ENCODE results near the gene NRGN. TPM values are rescaled to one million over a fixed set of nuclear protein-coding genes. Genes with fewer than 3 reads are reported as not detected.
"Not testable (repeated sequence)": the region's sequence is repeated elsewhere in the genome, so short reads cannot be mapped to it uniquely, and the experiment has no call there.

NRGN gene
- polyA plus RNA-seq, 3 donors = 12.0 to 24.4 (median 15.3) TPM

DNA sequence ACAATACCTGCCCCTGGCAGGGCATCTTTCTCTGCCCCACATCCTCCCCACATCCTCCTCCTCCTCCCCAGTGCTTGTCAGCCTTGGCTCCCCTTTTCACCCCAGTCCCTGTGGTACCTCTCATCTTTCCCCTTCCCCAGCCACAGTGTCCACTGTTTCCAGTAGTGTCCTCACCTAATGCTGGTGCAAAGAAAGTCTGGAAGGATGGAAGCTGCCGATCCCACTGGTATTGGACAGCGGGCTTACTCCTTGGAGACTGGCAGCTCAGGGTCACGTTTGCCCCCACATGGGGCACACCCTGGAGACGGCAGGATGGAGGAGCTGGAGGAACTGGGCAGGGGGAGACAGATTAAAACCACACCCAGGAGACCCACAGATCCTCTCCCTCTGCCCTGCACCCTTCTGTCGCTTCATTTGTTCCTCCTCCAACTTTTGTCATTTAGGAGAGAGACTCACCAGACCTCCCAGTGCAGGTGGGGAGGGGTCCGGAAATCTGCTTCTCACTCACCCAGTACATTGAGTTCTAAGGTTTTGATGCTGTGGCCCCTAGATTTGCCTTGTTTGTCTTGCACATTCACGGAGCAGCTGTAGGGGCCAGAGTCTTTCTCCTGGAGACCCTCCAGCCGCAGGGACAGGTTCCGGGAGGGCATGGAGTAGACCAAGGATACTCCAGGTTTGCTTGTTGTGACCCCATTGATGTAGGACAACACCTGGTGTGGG is 16.5 kb downstream of the NRGN start:
- no peak for DNase-seq (ENCODE audit: low read depth in 3 of 3, low spot score in 2 of 3)

DNA sequence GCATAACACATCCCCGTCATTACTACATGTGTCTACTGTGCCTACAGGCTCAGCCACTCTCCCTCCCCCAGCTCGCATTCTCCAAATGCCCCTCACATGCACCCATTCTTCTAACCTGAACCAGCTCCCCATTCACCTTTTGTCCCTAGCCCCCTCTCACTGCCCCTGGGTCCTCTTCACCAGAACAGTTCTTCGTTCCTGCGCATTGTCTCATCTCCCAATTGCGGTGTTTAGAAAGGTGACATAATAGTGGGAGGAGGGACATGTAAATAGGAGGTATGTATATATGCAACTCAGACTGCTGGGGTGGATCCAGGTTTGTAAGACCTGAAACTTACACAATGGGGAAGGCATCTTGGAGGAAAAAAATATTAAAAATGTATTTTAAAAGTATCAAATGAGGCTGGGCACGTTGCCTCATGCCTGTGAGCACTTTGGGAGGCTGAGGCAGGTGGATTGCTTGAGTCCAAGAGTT is 17.0 kb downstream of the NRGN start:
- DNase-seq (ENCODE audit: low read depth in 3 of 3, low spot score in 2 of 3) = no peak

DNA sequence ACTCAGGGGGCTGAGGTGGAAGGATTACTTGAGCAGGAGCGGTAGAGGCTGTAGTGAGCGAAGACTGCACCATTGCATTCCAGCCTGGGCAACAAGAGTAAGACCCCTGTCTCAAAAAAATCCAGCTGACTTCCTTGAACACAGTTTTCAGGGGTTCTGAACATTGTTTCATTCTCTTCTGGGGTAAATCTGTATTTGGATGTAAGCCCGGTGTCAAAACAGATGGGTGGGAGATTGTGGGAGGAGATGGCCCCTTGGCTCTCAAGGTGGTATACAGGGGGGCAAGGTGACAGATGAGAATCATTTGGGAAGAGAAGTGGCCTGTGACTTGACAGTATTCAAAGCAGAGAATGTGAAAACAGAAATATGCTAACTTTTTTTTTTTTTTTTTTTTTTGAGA is 17.6 kb downstream of the NRGN start:
- no peak for DNase-seq (ENCODE audit: low read depth in 3 of 3, low spot score in 2 of 3)

DNA sequence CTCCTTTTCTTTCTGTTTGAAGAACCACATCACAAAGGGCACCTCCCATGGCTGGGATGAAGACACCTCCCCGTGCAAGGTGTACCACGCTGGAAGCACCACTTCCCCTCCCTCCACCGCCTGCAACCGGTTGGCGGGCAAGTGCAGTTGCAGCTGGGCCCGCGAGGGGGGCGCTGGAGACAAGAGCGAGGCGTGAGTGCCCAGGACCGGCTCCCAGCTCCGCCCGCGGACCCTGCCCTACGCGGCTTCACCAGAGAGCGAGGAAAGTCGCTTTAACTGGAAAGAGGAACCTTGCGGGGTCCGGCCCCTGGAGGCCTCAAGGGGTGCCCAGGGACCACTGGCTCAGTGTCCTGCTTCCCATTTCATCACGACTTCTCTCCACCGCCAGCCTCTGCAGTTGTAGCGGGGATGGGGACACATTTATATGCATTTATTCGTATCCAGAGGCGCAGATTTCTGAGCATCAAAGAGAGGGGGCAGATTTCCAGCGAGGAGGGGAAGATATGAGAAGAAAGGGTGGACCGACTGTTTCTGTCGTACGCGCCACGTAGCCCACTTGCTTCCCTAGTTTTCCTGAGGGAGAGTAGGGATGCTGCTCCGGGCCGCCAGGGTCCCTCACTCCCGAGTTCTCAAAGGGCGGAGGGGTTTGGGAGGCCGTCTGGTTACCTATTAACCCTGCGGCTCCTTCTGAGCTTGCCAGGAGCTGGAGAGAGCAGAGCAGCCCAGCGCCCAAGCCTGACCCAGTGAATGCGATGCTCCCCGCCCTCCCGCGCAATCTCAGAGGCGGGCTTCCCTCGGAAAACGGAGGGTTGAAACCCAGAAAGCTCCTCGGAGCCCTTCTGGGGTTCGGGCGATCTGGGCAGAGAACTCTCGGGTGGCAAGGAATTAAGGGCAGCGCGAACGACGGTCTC is 18.9 kb downstream of the NRGN start:
- DNase-seq (ENCODE audit: low read depth in 3 of 3, low spot score in 2 of 3) = no peak

DNA sequence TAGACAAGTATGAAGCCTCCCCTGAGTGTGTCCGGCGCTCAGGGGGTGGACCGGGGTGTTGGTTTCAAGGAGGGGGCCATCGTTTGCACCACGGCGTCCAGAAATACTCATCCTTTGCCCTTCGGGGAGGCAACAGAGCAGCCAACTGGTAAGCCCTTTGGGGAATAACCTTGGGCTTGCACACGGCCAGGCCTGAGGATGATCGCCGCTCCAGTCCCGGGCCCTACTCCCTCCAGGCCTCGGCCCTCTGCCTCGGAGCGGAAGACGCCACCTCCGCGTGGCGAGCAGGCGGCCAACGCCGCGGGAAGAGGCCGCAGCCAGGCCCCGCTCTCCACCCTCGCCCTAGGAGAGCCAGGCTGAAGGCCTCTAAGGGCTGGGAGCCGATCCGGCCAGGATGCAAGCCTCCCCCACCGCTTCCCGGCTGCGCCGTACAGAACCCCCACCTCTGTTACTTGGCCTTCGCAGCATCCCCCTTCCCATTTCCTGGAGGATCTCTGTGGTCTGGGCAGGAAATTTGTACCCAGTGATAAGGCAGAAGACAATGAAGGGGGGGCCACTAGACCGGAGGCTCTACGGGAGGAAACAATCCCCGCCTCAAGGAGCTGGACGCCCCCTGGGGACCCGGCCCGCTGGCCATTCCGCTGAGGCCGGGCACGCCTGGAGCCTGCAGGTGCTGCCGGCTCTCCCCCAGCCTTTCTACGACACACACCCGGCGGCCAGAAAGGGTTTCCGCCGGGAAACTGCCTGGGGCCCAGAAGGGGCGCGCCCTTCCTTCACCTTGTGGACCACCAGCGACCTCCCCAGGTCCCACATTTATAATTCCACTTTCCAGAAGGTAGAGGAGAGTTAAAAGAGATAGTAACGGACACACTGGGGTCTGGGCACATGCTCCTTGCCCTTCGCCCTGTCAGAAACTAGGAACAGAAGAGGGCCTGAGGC is 19.8 kb downstream of the NRGN start:
- no peak for DNase-seq (ENCODE audit: low read depth in 3 of 3, low spot score in 2 of 3)

DNA sequence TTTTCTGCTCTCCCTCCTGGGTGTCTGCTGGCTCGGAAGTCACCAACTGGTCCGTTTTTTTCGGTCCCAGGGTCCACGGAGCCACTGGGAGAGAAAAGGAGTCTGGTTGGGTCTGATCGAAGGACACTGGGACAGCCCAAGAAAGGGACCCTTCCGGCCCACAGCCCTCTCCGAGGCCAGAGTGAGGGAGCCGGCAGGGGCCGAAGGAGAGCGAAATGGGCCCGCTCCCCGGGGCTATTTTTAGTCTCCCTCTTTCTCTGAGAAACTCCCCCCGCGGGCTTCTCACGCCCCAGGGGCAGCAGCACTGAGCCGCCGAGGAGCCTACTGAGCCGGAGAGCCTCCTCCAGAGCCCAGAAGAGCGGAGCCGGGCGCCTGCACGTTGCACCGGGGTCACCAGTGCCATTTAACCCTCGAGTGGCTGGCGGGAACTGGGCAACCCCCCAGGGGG is 20.5 kb downstream of the NRGN start:
- no peak for DNase-seq (ENCODE audit: low read depth in 3 of 3, low spot score in 2 of 3)

DNA sequence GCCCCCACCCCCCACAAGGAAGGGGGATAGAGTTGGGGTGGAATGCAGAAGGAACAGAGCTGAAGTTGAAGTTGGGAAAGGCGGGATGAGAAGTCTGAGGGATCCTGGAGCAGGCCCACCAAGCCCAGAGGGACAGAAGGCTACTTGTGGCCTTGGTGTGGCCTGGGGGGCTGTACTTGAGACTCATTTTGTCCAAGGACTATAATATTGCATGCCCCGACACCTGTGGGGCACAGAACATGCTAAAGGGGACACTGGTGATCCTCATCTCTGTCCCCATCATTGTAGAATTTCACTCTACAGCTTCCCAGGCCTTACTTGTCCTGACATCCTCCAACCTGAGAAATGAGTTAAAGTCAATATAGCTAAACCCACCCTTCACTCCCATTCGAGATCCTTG is 21.1 kb downstream of the NRGN start:
- no peak for DNase-seq (ENCODE audit: low read depth in 3 of 3, low spot score in 2 of 3)

DNA sequence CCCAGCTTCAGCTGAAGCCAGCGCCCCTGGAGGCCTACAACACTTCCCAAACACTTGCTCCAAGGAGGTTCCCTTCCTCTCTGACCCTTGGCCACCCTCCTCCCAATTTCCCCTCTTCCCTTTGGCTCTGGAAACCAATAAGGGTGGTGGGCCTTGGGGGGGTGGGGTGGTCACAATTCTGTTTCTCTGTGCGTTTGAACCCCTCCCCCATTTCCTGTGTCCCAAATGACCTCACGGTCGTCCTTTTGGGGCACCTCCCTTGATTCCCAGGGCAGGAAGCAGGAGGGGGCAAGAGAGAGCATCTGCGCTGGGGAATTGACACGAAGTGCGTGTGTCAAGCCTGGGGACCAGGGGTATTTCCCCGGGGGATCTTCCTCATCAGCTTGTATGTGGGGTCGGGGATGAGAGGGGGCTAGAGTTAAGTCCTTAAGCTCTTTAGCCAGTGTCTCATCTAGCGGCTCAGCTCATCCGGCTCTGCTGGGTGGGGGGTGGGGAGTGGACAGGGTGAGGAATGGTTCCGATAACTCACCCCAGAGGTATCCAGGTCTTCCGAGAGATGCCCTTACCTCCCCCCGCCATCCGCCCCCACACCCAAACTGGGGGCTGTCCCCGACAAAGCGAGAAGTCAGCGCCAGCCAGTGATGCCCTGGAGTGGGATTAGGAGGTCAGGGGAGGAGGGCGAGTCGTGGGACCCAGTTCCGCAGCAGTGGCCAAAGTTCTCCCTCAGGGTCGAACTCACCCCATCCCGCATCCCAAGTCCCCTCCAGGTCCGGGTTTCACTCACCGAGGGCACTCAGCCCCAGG is 21.8 kb downstream of the NRGN start:
- no peak for DNase-seq (ENCODE audit: low read depth in 3 of 3, low spot score in 2 of 3)

DNA sequence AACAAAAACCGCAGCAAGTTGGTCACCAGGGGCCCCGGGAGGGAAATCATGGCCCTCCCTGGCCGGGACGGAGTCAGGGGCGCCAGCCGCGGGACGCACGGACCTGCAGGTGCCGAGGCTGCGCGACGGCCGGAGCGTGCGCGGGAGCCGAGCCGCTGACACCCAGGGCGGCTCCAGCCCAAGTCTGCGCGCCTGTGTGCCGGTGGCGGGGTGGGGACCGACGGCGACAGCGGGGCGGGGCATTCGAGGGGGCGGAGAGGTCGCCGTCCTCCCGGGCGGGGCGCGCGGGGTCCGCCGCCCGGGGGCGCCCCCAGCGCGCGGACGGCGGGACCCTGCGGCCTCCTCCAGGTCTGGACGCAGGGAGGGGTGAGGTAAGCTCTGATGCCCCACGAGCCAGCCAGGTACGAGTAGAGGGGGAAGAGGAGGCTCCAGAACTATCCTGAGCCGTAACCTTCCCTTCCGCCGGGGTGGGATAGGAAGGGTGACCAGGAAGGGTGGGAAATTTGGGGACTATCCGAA is 22.4 kb downstream of the NRGN start, which contains the start of gene ESAM:
ESAM (minus strand) TSS at position 186 of the 519 bp plus-strand sequence; CDS start at position 50, 136 bp downstream.
- no peak for DNase-seq (ENCODE audit: low read depth in 3 of 3, low spot score in 2 of 3)

DNA sequence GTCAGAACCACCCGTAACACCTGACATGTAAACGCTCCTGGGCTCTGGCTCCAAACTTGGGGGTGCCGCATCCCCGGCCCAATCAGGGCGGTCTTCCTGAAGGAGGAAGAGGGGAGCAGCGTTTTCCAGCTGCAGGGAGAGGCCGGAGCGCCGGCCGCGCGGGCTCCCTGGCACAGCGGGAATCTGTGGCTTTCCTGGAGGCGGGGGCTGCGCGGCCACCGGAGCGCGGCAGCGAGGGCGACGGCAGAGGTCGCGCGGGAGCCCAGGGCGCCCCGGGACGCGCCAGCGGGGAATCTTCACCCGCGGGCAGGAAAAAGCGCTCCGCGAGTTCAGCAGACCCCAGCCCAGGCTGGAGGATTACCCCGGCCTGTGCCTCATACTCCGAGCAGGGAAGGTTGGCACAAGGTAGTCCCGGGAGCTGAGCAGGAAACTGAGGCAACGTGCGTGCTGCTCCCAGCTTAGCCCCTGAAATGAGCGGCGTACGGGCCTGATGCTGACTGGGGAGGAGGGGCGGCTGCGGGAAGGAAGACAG is 22.9 kb downstream of the NRGN start:
- DNase-seq (ENCODE audit: low read depth in 3 of 3, low spot score in 2 of 3) = no peak

DNA sequence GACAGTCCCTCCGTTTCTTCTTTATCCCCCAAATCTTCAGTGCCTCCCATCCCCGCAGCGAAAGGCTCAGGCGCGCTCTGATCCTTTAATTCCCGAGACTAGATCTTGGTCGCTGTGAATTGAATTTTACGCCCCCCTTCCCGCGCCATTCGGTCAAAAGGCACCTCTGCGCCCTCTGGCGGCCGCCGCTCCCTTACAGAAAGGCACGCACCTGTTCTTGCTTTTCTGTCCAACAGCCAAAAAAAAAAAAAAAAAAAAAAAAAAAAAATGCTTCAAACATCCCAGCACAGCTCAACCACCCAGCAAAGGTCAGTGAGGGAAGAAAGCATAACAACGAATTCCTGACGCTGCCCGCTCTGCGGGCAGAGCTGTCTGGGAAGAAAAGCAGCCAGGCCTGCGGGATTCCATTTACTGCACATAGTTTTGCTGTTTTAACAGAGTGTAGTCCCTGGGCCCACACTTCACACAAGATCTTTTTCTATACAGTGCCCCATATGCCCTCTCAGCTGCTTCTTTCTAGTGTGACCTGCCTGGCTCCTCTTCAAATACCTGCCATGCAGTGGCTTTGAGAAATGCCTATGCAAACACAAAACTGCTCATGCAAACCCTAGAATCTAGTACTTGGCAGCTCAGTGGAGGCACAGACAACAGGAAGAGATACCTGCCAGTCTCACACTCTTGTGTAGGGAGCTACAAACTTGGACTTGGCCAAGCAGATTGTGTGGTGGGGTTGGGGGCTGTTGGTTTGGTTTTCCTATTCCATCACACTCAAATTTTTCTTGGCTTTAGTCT is 23.6 kb downstream of the NRGN start:
- DNase-seq (ENCODE audit: low read depth in 3 of 3, low spot score in 2 of 3) = no peak

DNA sequence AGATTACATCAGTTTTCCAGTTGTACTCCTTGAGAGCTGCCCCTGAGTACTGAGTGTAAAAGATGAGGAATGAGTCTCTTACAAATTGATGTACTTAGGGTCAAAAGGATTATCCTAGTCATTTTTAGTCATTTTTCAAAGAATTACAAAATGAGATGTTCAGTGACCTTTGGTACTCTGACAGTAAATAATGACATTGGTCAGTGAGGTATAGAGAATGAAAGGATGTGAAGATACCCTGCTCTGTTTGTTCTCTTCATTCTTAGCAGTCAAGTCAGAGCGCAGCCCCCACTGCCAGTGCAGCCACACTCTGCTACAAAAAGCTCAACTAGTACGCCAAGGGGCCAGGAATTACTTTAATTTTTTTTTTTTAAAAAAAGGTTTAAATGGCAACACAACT is 26.4 kb downstream of the NRGN start:
- no peak for DNase-seq (ENCODE audit: low read depth in 3 of 3, low spot score in 2 of 3)

DNA sequence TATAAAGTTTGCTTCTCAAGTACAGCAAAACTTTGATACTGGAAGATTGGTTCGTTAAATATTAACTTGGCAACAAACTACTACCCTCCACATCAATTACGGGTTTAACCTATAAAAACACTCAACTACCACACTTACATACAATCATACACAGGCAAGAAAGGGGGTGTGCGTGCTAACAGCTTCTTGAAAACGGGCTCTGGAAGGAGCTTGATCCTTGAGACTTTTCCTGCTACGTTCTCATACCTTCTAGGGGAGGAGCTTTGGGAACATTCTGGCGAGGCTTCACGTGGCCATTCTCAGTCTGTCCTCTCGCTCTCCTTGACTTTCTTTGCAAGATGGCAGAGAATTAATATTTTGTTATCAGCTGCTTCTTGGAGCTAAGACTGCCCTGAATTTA is 29.2 kb downstream of the NRGN start:
- no peak for DNase-seq (ENCODE audit: low read depth in 3 of 3, low spot score in 2 of 3)

DNA sequence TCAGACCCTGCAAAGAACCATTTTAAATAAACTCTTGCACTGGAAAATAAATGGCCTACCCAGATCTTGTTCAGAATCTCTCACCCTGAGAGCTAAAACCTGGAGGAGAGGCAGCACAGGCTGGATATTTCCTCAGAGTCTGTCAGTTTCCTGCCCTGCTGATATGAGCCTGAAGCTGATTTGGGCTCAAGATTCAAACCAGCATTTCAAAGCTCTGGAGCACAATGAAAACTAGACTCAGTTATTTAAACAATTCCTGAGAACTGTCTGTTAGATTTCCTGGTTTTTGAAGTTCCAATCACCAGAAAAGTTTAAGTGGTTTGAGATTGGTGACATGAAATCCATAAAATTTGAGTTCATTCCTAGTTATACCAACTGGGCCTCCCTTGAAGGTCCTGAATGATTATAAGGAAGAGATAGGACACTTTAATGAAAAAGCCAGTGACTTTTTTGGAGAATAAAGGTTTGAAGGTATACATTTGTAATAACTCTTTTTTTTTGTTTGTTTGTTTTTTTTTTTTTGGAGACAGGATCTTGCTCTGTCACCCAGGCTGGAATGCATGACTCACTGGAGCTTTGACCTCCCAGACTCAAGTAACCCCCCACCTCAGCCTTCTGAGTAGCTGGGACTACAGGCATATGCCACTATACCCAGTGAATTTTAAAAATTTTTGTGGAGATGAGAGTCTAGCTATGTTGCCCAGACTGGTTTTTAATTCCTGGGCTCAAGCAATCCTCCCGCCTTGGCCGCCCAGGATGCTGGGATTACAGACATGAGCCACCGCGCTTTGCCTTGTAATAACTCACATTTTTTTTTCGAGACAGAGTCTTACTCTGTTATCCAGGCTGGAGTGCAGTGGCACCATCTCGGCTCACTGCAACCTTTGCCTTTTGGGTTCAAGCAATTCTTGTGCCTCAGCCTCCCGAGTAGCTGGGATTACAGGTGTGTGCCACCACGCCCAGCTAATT is 30.3 kb downstream of the NRGN start:
- DNase-seq (ENCODE audit: low read depth in 3 of 3, low spot score in 2 of 3) = no peak

DNA sequence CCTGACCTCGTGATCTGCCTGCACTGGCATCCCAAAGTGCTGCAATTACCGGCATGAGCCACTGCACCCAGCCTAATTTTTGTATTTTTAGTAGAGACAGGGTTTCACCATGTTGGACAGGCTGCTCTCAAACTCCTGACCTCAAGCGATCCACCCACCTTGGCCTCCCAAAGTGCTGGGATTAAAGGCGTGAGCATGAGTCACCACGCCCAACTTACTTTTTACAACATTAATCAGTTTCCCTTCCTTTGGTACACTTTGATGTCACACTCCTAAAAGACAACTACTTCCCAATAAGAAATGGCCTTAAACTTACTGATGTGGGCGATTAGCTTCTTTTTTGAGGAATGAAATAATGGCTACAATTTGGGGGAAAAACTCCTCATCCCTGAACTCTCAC is 31.2 kb downstream of the NRGN start:
- DNase-seq (ENCODE audit: low read depth in 3 of 3, low spot score in 2 of 3) = not testable (repeated sequence)

DNA sequence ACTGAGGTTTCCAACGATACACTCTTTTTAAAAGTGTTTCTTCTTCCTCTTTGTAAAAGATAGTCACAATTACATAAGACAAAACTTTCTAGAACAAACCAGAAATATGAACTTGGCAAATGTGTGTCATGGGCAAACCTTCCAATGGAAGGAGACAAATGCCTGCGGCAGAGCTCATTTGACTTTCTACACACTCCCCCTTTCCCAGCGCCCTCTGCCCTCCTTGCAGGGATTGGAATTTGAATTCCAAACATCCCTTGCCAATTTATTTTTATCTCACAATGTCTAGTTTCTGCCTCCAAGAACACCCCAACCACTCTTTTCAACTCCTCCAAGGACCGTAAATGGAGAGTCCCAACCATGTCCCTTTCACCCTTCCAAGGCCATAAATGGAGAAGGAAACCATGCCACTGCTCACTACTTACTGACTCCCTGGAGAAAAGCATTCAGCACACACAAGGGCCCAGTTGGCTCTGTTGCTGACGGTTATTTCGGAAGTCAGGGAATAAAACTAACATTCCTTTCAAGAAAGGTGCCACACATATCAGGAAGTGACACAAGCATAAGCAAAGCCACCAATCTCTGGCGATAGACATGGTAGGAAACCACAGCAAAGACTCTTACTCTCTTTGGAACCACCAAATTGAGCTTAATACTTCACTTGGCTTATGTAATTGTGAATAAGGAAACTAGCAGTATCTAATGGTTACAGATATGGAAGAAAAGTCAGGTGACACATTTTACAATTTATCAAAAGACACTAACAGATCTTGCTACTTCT is 37.3 kb downstream of the NRGN start:
- DNase-seq (ENCODE audit: low read depth in 3 of 3, low spot score in 2 of 3) = no peak

DNA sequence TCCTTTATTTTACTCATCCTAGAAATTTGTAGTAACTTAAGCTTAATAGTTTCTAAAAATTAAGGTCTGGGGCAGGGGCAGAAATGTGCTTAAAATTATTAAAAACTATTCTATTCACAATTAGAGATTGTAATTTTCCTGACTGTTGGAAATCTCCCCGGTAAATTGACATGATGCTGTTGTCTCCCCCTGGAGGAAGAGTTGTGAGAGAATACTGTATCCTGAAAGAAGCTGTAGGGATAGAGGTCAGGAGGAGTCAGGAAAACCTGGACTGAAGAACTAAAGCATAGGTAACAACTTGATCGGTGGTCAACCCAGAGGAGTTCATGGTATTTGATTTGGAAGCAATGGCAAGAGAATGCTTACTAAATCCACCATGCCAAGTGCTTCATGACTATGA is 38.5 kb downstream of the NRGN start:
- DNase-seq (ENCODE audit: low read depth in 3 of 3, low spot score in 2 of 3) = no peak

Measured in right renal cortex interstitium (tissue), 3 donors.